OCI-LY7 (cell line): Measurements from ENCODE around the gene CNTN4. TPM values are rescaled to one million over a fixed set of nuclear protein-coding genes. Genes with fewer than 3 reads are reported as not detected.

Experiments used
- BruUV-seq: library from RNA; stranded (reverse); fragments of 400-500 nt; replicated peaks from 2 replicates; lab custom pipeline; 2021; lab: Mats Ljungman, UMichigan
- CTCF ChIA-PET: fragments of 300-600 bp; sonication (Branson Sonifier 250); formaldehyde crosslinking; loops from one replicate; lab custom pipeline; 2022; ENCODE audit warnings: antibody characterized with exemption; ENCODE audit not compliant: unreplicated experiment; lab: Charles Lee
- POLR2A ChIA-PET: fragments of 300-600 bp; sonication (Branson Sonifier 250); formaldehyde crosslinking; loops from one replicate; lab custom pipeline; 2022; ENCODE audit warnings: antibody characterized with exemption; lab: Charles Lee
- DNase-seq: peaks from one replicate; pipeline ENCODE4 v3.0.0-alpha.2; 2015; ENCODE audit warnings: low spot score
- H2AFZ ChIP-seq: fragments of 200-600 bp; sonication (generic), shearing (Covaris generic); 2 replicates; pipeline ENCODE4 v1.6.1; 2014; ENCODE audit warnings: mild to moderate bottlenecking, antibody characterized with exemption, low read length, moderate library complexity
- H3K27ac ChIP-seq: fragments of 200-600 bp; sonication (generic); 2 replicates; pipeline ENCODE4 v1.5.1; 2014; ENCODE audit warnings: mixed run types, low read depth, mild to moderate bottlenecking, moderate library complexity, low read length, inconsistent platforms; ENCODE audit not compliant: poor library complexity, severe bottlenecking
- H3K36me3 ChIP-seq: fragments of 200-600 bp; sonication (generic); 2 replicates; pipeline ENCODE4 v1.6.1; 2014; ENCODE audit warnings: mild to moderate bottlenecking, antibody characterized with exemption, low read length, moderate library complexity, mixed read lengths; ENCODE audit not compliant: insufficient read depth
- H3K4me1 ChIP-seq: fragments of 200-600 bp; sonication (generic); 2 replicates; pipeline ENCODE4 v1.5.1; 2014; ENCODE audit warnings: mild to moderate bottlenecking, low read length; ENCODE audit not compliant: insufficient read depth, poor library complexity, severe bottlenecking
- H3K4me2 ChIP-seq: fragments of 200-600 bp; sonication (generic); 2 replicates; pipeline ENCODE4 v1.6.1; 2014; ENCODE audit warnings: mild to moderate bottlenecking, low read length
- H3K4me3 ChIP-seq: fragments of 200-600 bp; sonication (generic); 2 replicates; pipeline ENCODE4 v1.5.1; 2014; ENCODE audit warnings: mild to moderate bottlenecking, low read depth, low read length; ENCODE audit not compliant: poor library complexity, severe bottlenecking
- H3K79me2 ChIP-seq: fragments of 200-600 bp; sonication (generic); 2 replicates; pipeline ENCODE4 v1.6.1; 2016; ENCODE audit warnings: low read depth, mild to moderate bottlenecking, low read length, moderate library complexity, mixed read lengths; ENCODE audit not compliant: insufficient read depth
- H3K9me2 ChIP-seq: fragments of 200-600 bp; sonication (generic); 2 replicates; pipeline ENCODE4 v1.6.1; 2016; ENCODE audit warnings: mild to moderate bottlenecking, low read length, mixed read lengths; ENCODE audit not compliant: insufficient read depth
- H3K9me3 ChIP-seq: fragments of 200-600 bp; sonication (generic); 2 replicates; pipeline ENCODE4 v1.6.1; 2014; ENCODE audit warnings: mild to moderate bottlenecking, mixed run types, low read length, mixed read lengths
- H4K20me1 ChIP-seq: fragments of 200-600 bp; sonication (generic); 2 replicates; pipeline ENCODE4 v1.6.1; 2014; ENCODE audit warnings: mild to moderate bottlenecking, antibody characterized with exemption, low read length, moderate library complexity, mixed read lengths; ENCODE audit not compliant: insufficient read depth
- CTCF ChIP-seq: fragments of 200-600 bp; sonication (generic); conservative IDR thresholded peaks from 2 replicates; pipeline ENCODE4 v1.5.1; 2014; ENCODE audit warnings: mild to moderate bottlenecking, antibody characterized with exemption, low read length, moderate library complexity, mixed read lengths
- EZH2phosphoT487 ChIP-seq: fragments of 200-600 bp; sonication (generic); IDR thresholded peaks from 2 replicates; pipeline ENCODE4 v1.6.1; 2018; ENCODE audit warnings: low read depth, borderline replicate concordance, mild to moderate bottlenecking, mixed run types, antibody characterized with exemption, low read length, moderate library complexity, mixed read lengths
- intact Hi-C: fragments of 100-400 bp; cut with micrococcal nuclease; formaldehyde crosslinking; loops from one replicate; pipeline ENCODE4 v1.10.0; 2022; ENCODE audit not compliant: unreplicated experiment
- total RNA-seq, 2 experiments: library from RNA; depleted of rRNA in 1 of 2; stranded (reverse); fragments of >200 nt in 1 of 2; shearing (Covaris generic) in 1 of 2; gene quantifications; 2 replicates each; pipeline ENCODE4 v1.2.3, GENCODE V29; 2014 to 2022

Gene CNTN4
- total RNA-seq, 2 experiments from 2014 or later = not detected

- Histone ChIP-seq H2AFZ (no peak overlapping the region), H3K27ac (no peak overlapping the region), H3K4me2 (no peak overlapping the region), H4K20me1 (no peaks in the 10 kb centered on the region), H3K9me2 (no peaks in the 10 kb centered on the region), H3K79me2 (no peaks in the 10 kb centered on the region), H3K4me3 (no peak overlapping the region), H3K9me3 (no peaks in the 10 kb centered on the region), H3K4me1 (no peaks in the 10 kb centered on the region), H3K36me3 (no peaks in the 10 kb centered on the region)
- BruUV-seq = no TSS peak
- CTCF ChIA-PET = no interaction called here
- no peak for DNase-seq
- intact Hi-C loops = no loop called here
- POLR2A ChIA-PET = no interaction called here
- TF ChIP-seq CTCF = no peak
- TF ChIP-seq EZH2phosphoT487 = no peak
Measured at GRCh38 chr3:2589336-2589969, 490.8 kb downstream of the CNTN4 start.

GRCh38 chr3:2595486-2595885 is 496.8 kb downstream of the CNTN4 start:
- intact Hi-C loops = no loop called here
- H3K36me3 ChIP-seq = no peaks in the 10 kb centered on the region
- DNase-seq = no peak
- no peak overlapping the region for H2AFZ ChIP-seq
- ChIA-PET POLR2A (interaction anchor here (0.7 to 0.8 kb wide), 2 partner anchors 16 to 443 kb away, joined by 4 to 6 read pairs; no protein-coding TSS in a partner anchor), CTCF (interaction anchor here (0.5 kb wide), 1 partner anchor 1184 kb away, joined by 10 read pairs; no protein-coding TSS in a partner anchor)
- no peak overlapping the region for H3K27ac ChIP-seq
- H3K4me3 ChIP-seq = no peak overlapping the region
- BruUV-seq = no TSS peak
- H3K4me1 ChIP-seq = no peaks in the 10 kb centered on the region
- H3K79me2 ChIP-seq = no peaks in the 10 kb centered on the region
- H4K20me1 ChIP-seq = no peaks in the 10 kb centered on the region
- no peak overlapping the region for H3K4me2 ChIP-seq
- no peak for TF ChIP-seq CTCF
- TF ChIP-seq EZH2phosphoT487 = no peak
- no peaks in the 10 kb centered on the region for H3K9me3 ChIP-seq
- no peaks in the 10 kb centered on the region for H3K9me2 ChIP-seq

GRCh38 chr3:2597615-2598014 is 498.9 kb downstream of the CNTN4 start:
- no TSS peak for BruUV-seq
- no peak overlapping the region for H3K27ac ChIP-seq
- no peak for DNase-seq
- H4K20me1 ChIP-seq = no peaks in the 10 kb centered on the region
- H3K9me2 ChIP-seq = no peaks in the 10 kb centered on the region
- H2AFZ ChIP-seq = no peak overlapping the region
- H3K4me3 ChIP-seq = no peak overlapping the region
- no peaks in the 10 kb centered on the region for H3K36me3 ChIP-seq
- H3K4me2 ChIP-seq = no peak overlapping the region
- H3K4me1 ChIP-seq = no peaks in the 10 kb centered on the region
- POLR2A ChIA-PET = interaction anchor here (0.6 kb wide), 2 partner anchors 9 to 778 kb away, joined by 3 read pairs; no protein-coding TSS in a partner anchor
- no peaks in the 10 kb centered on the region for H3K9me3 ChIP-seq
- TF ChIP-seq EZH2phosphoT487 (no peak), CTCF (no peak)
- CTCF ChIA-PET = no interaction called here
- intact Hi-C loops = no loop called here
- H3K79me2 ChIP-seq = no peaks in the 10 kb centered on the region
